Gastroesophageal sphincter (tissue), 4 donors: ENCODE data around the gene CIZ1. TPM values are rescaled to one million over a fixed set of nuclear protein-coding genes. Genes with fewer than 3 reads are reported as not detected.

Experiments
- ATAC-seq: fragments of 150-250 bp; one replicate; pipeline ENCODE4 v1.9.1; 2016; ENCODE audit warnings: mild to moderate bottlenecking, moderate library complexity
- H3K27ac ChIP-seq, 4 donors: fragments of 200-600 bp; sonication (generic) in 3 of 4; 1 replicate in 3 of 4; 2 replicates in 1 of 4; pipeline ENCODE4 v1.5.1; 2016 to 2019
- H3K27me3 ChIP-seq: fragments of 200-600 bp; sonication (generic); one replicate; pipeline ENCODE4 v1.5.1; 2019
- H3K36me3 ChIP-seq, 2 donors: fragments of 200-600 bp; sonication (generic); one replicate each; pipeline ENCODE4 v1.5.1; 2019; ENCODE audit warnings: control low read depth in 1 of 2
- H3K4me1 ChIP-seq, 3 donors: fragments of 200-600 bp; sonication (generic); 1 replicate in 2 of 3; 2 replicates in 1 of 3; pipeline ENCODE4 v1.5.1; 2016 to 2019; ENCODE audit warnings: control low read depth in 2 of 3
- H3K4me3 ChIP-seq, 2 donors: fragments of 200-600 bp; sonication (generic); one replicate each; pipeline ENCODE4 v1.5.1; 2019; ENCODE audit warnings: mild to moderate bottlenecking in 1 of 2, moderate library complexity in 1 of 2
- H3K9me3 ChIP-seq, 3 donors: fragments of 200-600 bp; sonication (generic); one replicate each; pipeline ENCODE4 v1.5.1; 2017 to 2019; ENCODE audit warnings: control low read depth in 2 of 3
- CTCF ChIP-seq, 4 experiments: fragments of 200-600 bp in 2 of 4; fragments of 450-650 bp in 2 of 4; sonication (generic) in 1 of 4; IDR thresholded peaks; one replicate each; pipeline ENCODE4 v1.5.1; 2017 to 2019; ENCODE audit warnings: antibody characterized with exemption in 4 of 4, mild to moderate bottlenecking in 2 of 4, moderate library complexity in 2 of 4
- EP300 ChIP-seq: sonication (generic); formaldehyde crosslinking; IDR thresholded peaks from one replicate; pipeline ENCODE4 v1.6.1; 2017; ENCODE audit warnings: antibody characterized with exemption, mild to moderate bottlenecking
- POLR2A ChIP-seq, 2 donors: fragments of 450-650 bp; IDR thresholded peaks; one replicate each; pipeline ENCODE4 v1.6.1; 2017; ENCODE audit warnings: antibody characterized with exemption in 2 of 2, mild to moderate bottlenecking in 2 of 2, moderate library complexity in 1 of 2
- POLR2AphosphoS5 ChIP-seq: sonication (generic); formaldehyde crosslinking; IDR thresholded peaks from one replicate; pipeline ENCODE4 v1.6.1; 2017; ENCODE audit warnings: antibody characterized with exemption
- WGBS, 2 donors: methylation state at CpG; one replicate each; pipeline ENCODE4 v1.1.5; 2018; ENCODE audit warnings: low coverage in 1 of 2; 5-methylcytosine and 5-hydroxymethylcytosine counted together
- total RNA-seq, 4 donors: library from RNA; depleted of rRNA; stranded (reverse); fragments of >200 nt; gene quantifications; one replicate each; pipeline ENCODE4 v1.1.0, GENCODE V29; 2016

The CIZ1 gene
- total RNA-seq, 4 donors from 2014 or later = 41.7 to 83.9 (median 58.1) TPM

GRCh38 chr9:128122809-128123175 lies 68.6 kb downstream of the CIZ1 start:
- peaks cover 0 to 33% (median 21%) of the 10 kb centered on the region in 3 donors for H3K4me1 ChIP-seq
- no peak for ATAC-seq
- H3K27me3 ChIP-seq = no peaks in the 10 kb centered on the region
- no peak overlapping the region for H3K27ac ChIP-seq
- WGBS, 2 donors = 80 to 93% methylated on average over 1 to 8 of the region's 24 CpGs
- H3K9me3 ChIP-seq = no peaks in the 10 kb centered on the region
- H3K36me3 ChIP-seq = peaks cover 0 to 53% of the 10 kb centered on the region in 2 donors
- no peak overlapping the region for H3K4me3 ChIP-seq
- TF ChIP-seq POLR2A (IDR thresholded peaks at IDR 0.05) (no peak), EP300 (no peak), CTCF (IDR thresholded peaks at IDR 0.05) (no peak), POLR2AphosphoS5 (no peak)

- WGBS, 2 donors = 64 to 87% methylated on average over 5 to 7 of the region's 27 CpGs
Observed at GRCh38 chr9:128121924-128122808, 69.2 kb downstream of the CIZ1 start.

GRCh38 chr9:128121466-128121810 lies 69.9 kb downstream of the CIZ1 start:
- Histone ChIP-seq H3K27me3 (no peaks in the 10 kb centered on the region), H3K4me1 (peaks cover 0 to 33% (median 18%) of the 10 kb centered on the region in 3 donors), H3K9me3 (no peaks in the 10 kb centered on the region), H3K27ac (no peak overlapping the region), H3K4me3 (no peak overlapping the region), H3K36me3 (peaks cover 0 to 53% of the 10 kb centered on the region in 2 donors)
- WGBS, 2 donors = no CpG with 5 or more reads among the region's 5 CpGs
- no peak for ATAC-seq
- no peak for TF ChIP-seq POLR2AphosphoS5
- no peak for TF ChIP-seq POLR2A (IDR thresholded peaks at IDR 0.05)
- TF ChIP-seq EP300 = no peak
- TF ChIP-seq CTCF (IDR thresholded peaks at IDR 0.05) = no peak

More at GRCh38 chr9:128121924-128122808, 69.2 kb downstream of the CIZ1 start:
- H3K27ac ChIP-seq = no peak overlapping the region
- ATAC-seq = no peak
- TF ChIP-seq POLR2AphosphoS5 (no peak), CTCF (IDR thresholded peaks at IDR 0.05) (no peak), POLR2A (IDR thresholded peaks at IDR 0.05) (no peak), EP300 (no peak)
- H3K27me3 ChIP-seq = no peaks in the 10 kb centered on the region
- H3K36me3 ChIP-seq = peaks cover 0 to 53% of the 10 kb centered on the region in 2 donors
- no peak overlapping the region for H3K4me3 ChIP-seq
- peaks cover 0 to 40% (median 23%) of the 10 kb centered on the region in 3 donors for H3K4me1 ChIP-seq
- H3K9me3 ChIP-seq = no peaks in the 10 kb centered on the region

- TF ChIP-seq EP300 (no peak), POLR2A (IDR thresholded peaks at IDR 0.05) (no peak), CTCF (IDR thresholded peaks at IDR 0.05) (no peak), POLR2AphosphoS5 (no peak)
- ATAC-seq = no peak
- H3K27ac ChIP-seq = no peak overlapping the region
- no peaks in the 10 kb centered on the region for H3K9me3 ChIP-seq
- WGBS, 2 donors = 40 to 83% methylated on average over 1 to 7 of the region's 29 CpGs
- peaks cover 0 to 28% (median 13%) of the 10 kb centered on the region in 3 donors for H3K4me1 ChIP-seq
- H3K27me3 ChIP-seq = no peaks in the 10 kb centered on the region
- H3K36me3 ChIP-seq = peaks cover 0 to 53% of the 10 kb centered on the region in 2 donors
- no peak overlapping the region for H3K4me3 ChIP-seq
Observed at GRCh38 chr9:128120741-128121465, 70.5 kb downstream of the CIZ1 start.
